HCT116 (cell line): Measurements from ENCODE around the gene CDK5R1. TPM values are rescaled to one million over a fixed set of nuclear protein-coding genes. Genes with fewer than 3 reads are reported as not detected.

Experiments
- ATAC-seq: fragments of 200-7000 bp; cut with Tn5 transposase; 2 replicates; pipeline ENCODE4 v1.9.1; 2020; ENCODE audit warnings: mild to moderate bottlenecking, moderate library complexity
- BruUV-seq: library from RNA; stranded (reverse); fragments of 400-500 nt; replicated peaks from 2 replicates; lab custom pipeline; 2021; lab: Mats Ljungman, UMichigan
- CTCF ChIA-PET: fragments of 300-600 bp; sonication (Branson Sonifier 250); formaldehyde crosslinking; loops from one replicate; lab custom pipeline; 2021; ENCODE audit warnings: antibody characterized with exemption; lab: Charles Lee
- POLR2A ChIA-PET: fragments of 300-600, 350-600 bp; sonication (Branson Sonifier 250); formaldehyde crosslinking; loops from one replicate; lab custom pipeline; 2021; ENCODE audit warnings: antibody characterized with exemption; lab: Charles Lee
- RAD21 ChIA-PET, 2 experiments: fragments of 300-600 bp; sonication (Branson Sonifier 250); formaldehyde crosslinking; loops; one replicate each; lab custom pipeline; 2023; ENCODE audit warnings: low total read pairs in 2 of 2; ENCODE audit not compliant: uncharacterized antibody in 2 of 2, unreplicated experiment in 2 of 2, low non-redundant PET in 1 of 2; lab: Charles Lee
- DNase-seq: peaks from one replicate; pipeline ENCODE4 v3.0.0-alpha.2; 2010; ENCODE audit warnings: low read depth, low spot score
- H2AFZ ChIP-seq: fragments of 200-600 bp; shearing (Covaris generic), sonication (generic); 2 replicates; pipeline ENCODE4 v1.6.1; 2017; ENCODE audit warnings: low read depth, mixed run types, mixed read lengths, antibody characterized with exemption, low read length; ENCODE audit not compliant: poor library complexity, severe bottlenecking
- H3K27ac ChIP-seq: 2 replicates; pipeline ENCODE4 v1.5.1; 2012; ENCODE audit warnings: low read depth, low read length
- H3K27me3 ChIP-seq: fragments of 200-600 bp; sonication (generic); 2 replicates; pipeline ENCODE4 v1.6.1; 2016; ENCODE audit warnings: mixed run types, low read length, mixed read lengths; ENCODE audit not compliant: insufficient read depth
- H3K36me3 ChIP-seq, 2 experiments: fragments of 200-500 bp in 1 of 2; fragments of 200-600 bp in 1 of 2; sonication (Bioruptor generic) in 1 of 2; sonication (generic) in 1 of 2; 2 replicates each; pipeline versions ENCODE4 v1.5.1 to v1.6.1; 2014 to 2016; ENCODE audit warnings: low read length in 2 of 2, inconsistent platforms in 1 of 2, mixed read lengths in 1 of 2, mixed run types in 1 of 2; ENCODE audit not compliant: insufficient read depth in 2 of 2, control insufficient read depth in 1 of 2
- H3K4me1 ChIP-seq, 2 experiments: fragments of 200-600 bp in 1 of 2; sonication (generic) in 1 of 2; 2 replicates each; pipeline versions ENCODE4 v1.5.1 to v1.6.1; 2012 to 2017; ENCODE audit warnings: low read length in 2 of 2, inconsistent platforms in 1 of 2, mild to moderate bottlenecking in 1 of 2, mixed read lengths in 1 of 2, mixed run types in 1 of 2, moderate library complexity in 1 of 2; ENCODE audit not compliant: insufficient read depth in 2 of 2, control insufficient read depth in 1 of 2
- H3K4me2 ChIP-seq: fragments of 200-600 bp; sonication (generic); 2 replicates; pipeline ENCODE4 v1.6.1; 2017; ENCODE audit warnings: mixed run types, low read length, mixed read lengths
- H3K4me3 ChIP-seq, 2 experiments: fragments of 200-600 bp in 1 of 2; sonication (generic) in 1 of 2; replicated peaks in 1 of 2; 2 replicates each; pipeline ENCODE4 v1.5.1; 2011 to 2016; ENCODE audit warnings: low read length in 2 of 2, control low read depth in 1 of 2, low read depth in 1 of 2, mild to moderate bottlenecking in 1 of 2, mixed read lengths in 1 of 2, mixed run types in 1 of 2
- H3K79me2 ChIP-seq: fragments of 200-600 bp; sonication (generic); 2 replicates; pipeline ENCODE4 v1.6.1; 2017; ENCODE audit warnings: mild to moderate bottlenecking, mixed run types, low read length, moderate library complexity, mixed read lengths; ENCODE audit not compliant: insufficient read depth
- H3K9ac ChIP-seq: fragments of 200-600 bp; sonication (generic); 2 replicates; pipeline ENCODE4 v1.6.1; 2016; ENCODE audit warnings: low read length, mixed read lengths
- H3K9me2 ChIP-seq: fragments of 200-600 bp; sonication (generic), shearing (Covaris generic); 2 replicates; pipeline ENCODE4 v1.6.1; 2017; ENCODE audit warnings: mixed run types, mild to moderate bottlenecking, moderate library complexity; ENCODE audit not compliant: insufficient read depth
- H3K9me3 ChIP-seq, 2 experiments: fragments of 200-500 bp in 1 of 2; fragments of 200-600 bp in 1 of 2; sonication (Bioruptor generic) in 1 of 2; sonication (generic) in 1 of 2; 2 replicates each; pipeline ENCODE4 v1.6.1; 2014 to 2017; ENCODE audit warnings: low read length in 2 of 2, mixed read lengths in 2 of 2, inconsistent platforms in 1 of 2, low read depth in 1 of 2, mild to moderate bottlenecking in 1 of 2, mixed run types in 1 of 2, moderate library complexity in 1 of 2; ENCODE audit not compliant: control insufficient read depth in 1 of 2, insufficient read depth in 1 of 2
- H4K20me1 ChIP-seq: fragments of 200-600 bp; sonication (generic), shearing (Covaris generic); 2 replicates; pipeline ENCODE4 v1.6.1; 2017; ENCODE audit warnings: mixed run types, mild to moderate bottlenecking, moderate library complexity; ENCODE audit not compliant: insufficient read depth
- CBX3 ChIP-seq: IDR thresholded peaks from 2 replicates; pipeline ENCODE4 v1.6.1; 2012; ENCODE audit warnings: low read depth
- CEBPB ChIP-seq: IDR thresholded peaks from 2 replicates; pipeline ENCODE4 v1.6.1; 2012; ENCODE audit warnings: low read depth
- CTCF ChIP-seq, 3 experiments: fragments of 200-600 bp in 1 of 3; sonication (generic) in 1 of 3; IDR thresholded peaks in 2 of 3; conservative IDR thresholded peaks in 1 of 3; 2 replicates each; pipeline ENCODE4 v1.5.1; 2012 to 2017; ENCODE audit warnings: low read depth in 2 of 3, low read length in 2 of 3, antibody characterized with exemption in 1 of 3, borderline replicate concordance in 1 of 3, control low read depth in 1 of 3, mild to moderate bottlenecking in 1 of 3, mixed read lengths in 1 of 3, mixed run types in 1 of 3, moderate library complexity in 1 of 3; ENCODE audit not compliant: insufficient read depth in 1 of 3
- EGR1 ChIP-seq: IDR thresholded peaks from 2 replicates; pipeline ENCODE4 v1.6.1; 2012; ENCODE audit warnings: low read depth
- ELF1 ChIP-seq: IDR thresholded peaks from 2 replicates; pipeline ENCODE4 v1.6.1; 2012; ENCODE audit warnings: low read depth, borderline replicate concordance
- EZH2 ChIP-seq: fragments of 200-600 bp; sonication (generic); IDR thresholded peaks from 2 replicates; pipeline ENCODE4 v1.6.1; 2017; ENCODE audit warnings: antibody characterized with exemption, mixed run types
- EZH2phosphoT487 ChIP-seq: fragments of 200-600 bp; IDR thresholded peaks from 2 replicates; pipeline ENCODE4 v1.6.1; 2018; ENCODE audit warnings: antibody characterized with exemption, borderline replicate concordance
- FOSL1 ChIP-seq: IDR thresholded peaks from 2 replicates; pipeline ENCODE4 v1.6.1; 2012; ENCODE audit warnings: low read depth
- JUND ChIP-seq: IDR thresholded peaks from 2 replicates; pipeline ENCODE4 v1.6.1; 2012
- POLR2A ChIP-seq: IDR thresholded peaks from 2 replicates; pipeline ENCODE4 v1.7.0; 2011; ENCODE audit warnings: borderline replicate concordance; ENCODE audit not compliant: insufficient read depth, insufficient read length; ENCODE audit errors: extremely low read depth
- POLR2AphosphoS5 ChIP-seq: IDR thresholded peaks from 2 replicates; pipeline ENCODE4 v1.6.1; 2011; ENCODE audit warnings: mild to moderate bottlenecking, low read depth, low read length, moderate library complexity
- RAD21 ChIP-seq: IDR thresholded peaks from 2 replicates; pipeline ENCODE4 v1.6.1; 2012; ENCODE audit warnings: low read depth, mild to moderate bottlenecking
- REST ChIP-seq: IDR thresholded peaks from 2 replicates; pipeline ENCODE4 v1.6.1; 2012; ENCODE audit warnings: low read depth
- SRF ChIP-seq: IDR thresholded peaks from 2 replicates; pipeline ENCODE4 v1.6.1; 2012; ENCODE audit warnings: low read depth
- TCF7L2 ChIP-seq: IDR thresholded peaks from 2 replicates; pipeline ENCODE4 v1.7.0; 2011; ENCODE audit warnings: borderline replicate concordance, inconsistent platforms; ENCODE audit not compliant: insufficient read depth, insufficient read length; ENCODE audit errors: extremely low read depth
- ZFX ChIP-seq: fragments of 450-650 bp; IDR thresholded peaks from 2 replicates; pipeline ENCODE4 v1.6.1; 2017
- ZNF274 ChIP-seq: fragments of 200-500 bp; sonication (Bioruptor generic); IDR thresholded peaks from 2 replicates; pipeline ENCODE4 v1.6.1; 2014; ENCODE audit warnings: mild to moderate bottlenecking, low read depth, low read length, inconsistent platforms
- intact Hi-C: fragments of 100-400 bp; cut with micrococcal nuclease; formaldehyde crosslinking; loops from 2 replicates; pipeline ENCODE4 v1.10.0; 2022
- total RNA-seq: library from RNA; stranded (reverse); gene quantifications from one replicate; pipeline ENCODE4 v1.2.1, GENCODE V29; 2021; ENCODE audit not compliant: unreplicated experiment
- TF ChIP-seq, protein P1 (sequence below): IDR thresholded peaks from 2 replicates; pipeline ENCODE4 v1.6.1; 2012

The CDK5R1 gene
- total RNA-seq, 1 experiment from 2014 or later, result 5.4 TPM

GRCh38 chr17:32487473-32488176 is 832 bp downstream of the CDK5R1 start:
- ChIA-PET CTCF (no interaction called here), POLR2A (interaction anchor here (0.6 kb wide), 1 partner anchor 124 kb away, joined by 3 read pairs; no protein-coding TSS in a partner anchor), RAD21 (interaction anchor here in 1 of 2 experiments (0.6 kb wide), 1 partner anchor 142 kb away, joined by 3 read pairs; no protein-coding TSS in a partner anchor)
- H3K36me3 ChIP-seq, result peaks cover 0 to 8% of the 10 kb centered on the region in 2 experiments; a peak in 2 of 4 replicates
- peaks cover 15 to 32% of the 10 kb centered on the region in 2 experiments for H3K4me1 ChIP-seq
- H3K4me2 ChIP-seq, result peak overlapping the region; percentile 86
- peak overlapping the region; percentile 87; the same call in 1 of the 2 replicates for H3K27ac ChIP-seq
- no peaks in the 10 kb centered on the region for H3K9me2 ChIP-seq
- no TSS peak for BruUV-seq
- H3K27me3 ChIP-seq, result no peaks in the 10 kb centered on the region
- DNase-seq (no peak), ATAC-seq (0 out of 2 replicates have a peak, but pooled peaks have one; percentile 0)
- TF ChIP-seq ELF1 (no peak), POLR2A (no peak), CEBPB (no peak), ZFX (no peak), SRF (no peak), CTCF (IDR thresholded peaks at IDR 0.05 in 2 of 3, conservative IDR thresholded peaks at IDR 0.05 in 1 of 3; ENCODE audit: borderline replicate concordance in 1 of 3, insufficient read depth in 1 of 3, low read depth in 2 of 3, low read length in 2 of 3) (no peak), TCF7L2 (no peak), REST (no peak), CBX3 (no peak), RAD21 (no peak), EZH2phosphoT487 (no peak), EGR1 (no peak), JUND (no peak), FOSL1 (no peak), EZH2 (no peak), POLR2AphosphoS5 (no peak), ZNF274 (no peak)
- TF ChIP-seq, protein P1, sequence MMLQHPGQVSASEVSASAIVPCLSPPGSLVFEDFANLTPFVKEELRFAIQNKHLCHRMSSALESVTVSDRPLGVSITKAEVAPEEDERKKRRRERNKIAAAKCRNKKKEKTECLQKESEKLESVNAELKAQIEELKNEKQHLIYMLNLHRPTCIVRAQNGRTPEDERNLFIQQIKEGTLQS, result no peak
- H3K4me3 ChIP-seq, result peak overlapping the region; percentile 46 to 64
- H3K9me3 ChIP-seq, result no peaks in the 10 kb centered on the region
- peak overlapping the region; percentile 66 for H3K9ac ChIP-seq
- no peaks in the 10 kb centered on the region for H3K79me2 ChIP-seq
- intact Hi-C loops, result no loop called here
- no peaks in the 10 kb centered on the region for H4K20me1 ChIP-seq
- no peak overlapping the region for H2AFZ ChIP-seq
